ENCODE results near the gene NSD2.

GRCh38 chr4:2025817-2026216 lies 154.6 kb downstream of the NSD2 start:
- TF ChIP-seq CTCF (IDR thresholded peaks at IDR 0.05) = no peak
- TF ChIP-seq POLR2A (IDR thresholded peaks at IDR 0.05) = no peak

Data from right lobe of liver (tissue), 4 donors.